GM18505 (cell line): Measurements from ENCODE around the gene INTS15.

Experiments
- ATAC-seq: cut with Tn5 transposase; IDR thresholded peaks from one replicate; pipeline ENCODE4 v1.9.1; 2021; ENCODE audit not compliant: unreplicated experiment
- POLR2A ChIP-seq: IDR thresholded peaks from 4 replicates; pipeline ENCODE4 v1.6.1; 2011; ENCODE audit warnings: borderline replicate concordance; ENCODE audit not compliant: insufficient read depth, insufficient read length; ENCODE audit errors: extremely low read depth

Gene INTS15

GRCh38 chr7:6656413-6656812 lies 66.6 kb downstream of the INTS15 start:
- TF ChIP-seq POLR2A: no peak
- no peak for ATAC-seq
